GM18870 (cell line): ENCODE data around the gene FBXO22.
"Not testable (repeated sequence)": the region's sequence is repeated elsewhere in the genome, so short reads cannot be mapped to it uniquely, and the experiment has no call there.

Experiments used
- ATAC-seq: cut with Tn5 transposase; IDR thresholded peaks from one replicate; pipeline ENCODE4 v1.9.1; 2021; ENCODE audit warnings: moderate library complexity; ENCODE audit not compliant: unreplicated experiment

The FBXO22 gene

DNA sequence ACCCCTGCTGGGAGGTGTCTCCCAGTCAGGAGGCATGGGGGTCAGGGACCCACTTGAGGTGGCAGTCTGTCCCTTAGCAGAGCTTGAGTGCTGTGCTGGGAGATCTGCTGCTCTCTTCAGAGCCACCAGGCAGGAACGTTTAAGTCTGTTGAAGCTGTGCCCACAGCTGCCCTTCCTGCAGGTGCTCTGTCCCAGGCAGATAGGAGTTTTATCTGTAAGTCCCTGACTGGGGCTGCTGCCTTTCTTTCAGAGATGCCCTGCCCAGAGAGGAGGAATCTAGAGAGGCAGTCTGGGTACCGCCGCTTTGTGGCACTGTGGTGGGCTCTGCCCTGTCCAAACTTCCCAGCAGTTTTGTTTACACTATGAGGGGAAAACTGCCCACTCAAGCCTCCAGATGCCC, 73.1 kb downstream of the FBXO22 start:
- ATAC-seq, result not testable (repeated sequence)

DNA sequence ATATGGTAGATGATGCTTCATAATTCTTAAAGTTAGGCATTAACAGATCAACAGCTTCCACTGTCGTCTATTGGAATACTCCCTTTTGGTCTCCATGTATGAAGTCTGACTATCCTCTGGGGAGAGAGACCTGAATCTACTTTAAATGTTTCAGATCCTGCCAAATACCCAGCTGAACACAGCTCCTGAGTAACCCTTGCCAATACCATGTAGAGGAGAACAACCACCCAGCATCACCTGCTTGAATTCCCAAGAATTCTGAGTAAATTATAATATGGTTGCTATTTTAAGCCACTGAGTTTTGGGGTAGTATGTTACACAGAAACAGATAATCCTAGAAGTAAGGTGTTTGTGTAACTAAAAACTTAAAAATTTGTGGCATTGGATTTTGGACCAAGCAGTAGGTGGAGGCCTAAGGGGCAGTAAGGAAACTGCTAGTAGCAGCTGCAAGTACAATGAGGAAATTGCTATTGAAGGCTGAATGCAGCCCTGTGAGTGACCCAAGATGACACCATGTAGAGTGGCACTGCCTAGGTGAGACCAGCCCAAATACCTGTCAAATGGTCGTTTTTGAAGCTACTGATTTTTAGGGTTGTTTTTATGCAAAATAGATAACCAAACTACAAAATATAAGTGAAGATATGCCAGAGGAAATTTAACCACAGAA, 77.6 kb downstream of the FBXO22 start:
- no peak for ATAC-seq

DNA sequence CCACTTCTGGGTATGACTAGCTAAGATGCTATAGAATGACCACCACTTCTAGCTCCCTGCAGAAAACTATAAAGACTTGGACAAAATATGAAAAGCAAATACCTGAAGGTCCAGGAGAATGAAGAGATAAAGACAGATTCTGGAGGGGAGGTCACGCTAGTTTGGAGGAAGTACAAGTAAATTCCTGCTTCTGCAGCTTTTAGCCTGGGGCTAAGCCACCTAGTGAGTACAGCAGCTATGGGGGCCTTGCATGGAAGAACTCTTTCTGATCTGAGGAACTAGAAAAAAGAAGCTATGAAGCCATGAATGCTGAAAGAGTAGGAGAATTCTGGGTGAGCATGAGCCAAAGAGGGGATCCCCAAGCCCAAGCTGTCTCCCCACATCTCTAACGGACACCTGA, 78.8 kb downstream of the FBXO22 start:
- ATAC-seq, result no peak

DNA sequence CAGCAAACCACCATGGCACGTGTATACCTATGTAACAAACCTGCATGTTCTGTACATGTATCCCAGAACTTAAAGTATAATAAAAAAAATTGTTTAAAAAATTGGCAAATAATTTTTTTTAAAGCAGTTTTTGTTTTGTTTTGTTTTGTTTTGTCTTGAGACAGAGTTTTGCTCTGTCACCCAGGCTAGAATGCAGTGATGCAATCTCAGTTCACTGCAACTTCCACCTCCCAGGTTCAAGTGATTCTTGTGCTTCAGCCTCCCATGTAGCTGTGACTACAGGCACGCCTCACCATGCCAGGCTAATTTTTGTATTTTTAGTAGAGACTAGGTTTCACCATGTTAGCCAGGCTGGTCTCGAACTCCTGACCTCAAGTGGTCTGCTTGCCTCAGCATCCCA, 81.0 kb downstream of the FBXO22 start:
- not testable (repeated sequence) for ATAC-seq

DNA sequence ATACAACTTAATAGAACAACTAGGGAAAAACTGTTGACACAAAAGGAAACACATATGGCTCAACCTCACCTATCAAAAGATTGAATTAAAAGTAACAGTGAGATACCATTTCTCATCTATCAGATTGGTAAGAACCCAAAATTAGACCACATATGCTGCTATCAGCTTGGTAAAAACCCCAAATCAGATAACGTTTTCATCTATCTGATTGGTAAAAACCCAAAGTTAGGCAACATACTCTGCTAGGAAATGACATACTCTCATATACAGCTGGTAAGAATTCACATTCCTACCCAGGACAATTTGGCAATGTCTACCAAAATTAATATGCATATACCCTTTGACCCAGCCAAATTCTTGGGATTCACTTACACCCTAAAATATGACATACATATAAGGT, 82.3 kb downstream of the FBXO22 start:
- no peak for ATAC-seq

DNA sequence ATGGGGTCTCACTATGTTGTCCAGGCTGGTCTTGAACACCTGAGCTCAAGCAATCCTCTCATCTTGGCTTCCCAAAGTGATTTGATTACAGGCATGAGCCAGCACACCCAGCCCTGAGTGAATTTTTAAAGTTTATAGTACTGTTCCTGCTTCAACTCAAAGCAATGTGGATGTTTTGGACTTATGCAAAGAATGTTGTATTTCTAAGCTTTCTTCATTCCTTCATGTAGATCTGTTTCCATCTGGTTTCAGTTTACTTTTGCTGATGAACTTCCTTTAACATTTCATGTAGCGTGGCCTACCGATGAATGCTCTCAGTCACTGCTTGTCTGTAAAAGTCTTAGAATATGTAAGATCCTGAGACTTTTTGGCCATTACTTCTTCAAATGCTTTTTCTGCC, 85.4 kb downstream of the FBXO22 start:
- no peak for ATAC-seq

DNA sequence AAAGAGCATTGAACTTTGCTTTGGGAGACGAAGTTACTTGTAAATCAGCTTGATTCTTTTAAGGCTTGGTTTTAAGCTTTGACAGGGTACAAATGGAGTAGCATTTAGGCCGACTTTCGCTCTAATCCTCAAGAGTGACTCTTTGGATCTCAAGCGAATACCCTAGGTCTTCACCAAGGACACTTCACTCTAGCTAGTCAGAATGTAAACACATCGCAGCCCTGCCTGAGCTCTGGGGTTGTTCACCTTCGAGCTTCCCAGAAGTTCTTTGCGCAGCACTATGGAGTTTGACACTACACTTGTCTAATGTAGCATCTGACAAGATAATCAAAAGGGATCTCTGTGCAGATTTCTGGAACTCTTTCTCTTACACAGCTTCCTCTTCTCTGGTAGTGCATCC, 86.2 kb downstream of the FBXO22 start:
- no peak for ATAC-seq
